ENCODE data around the gene CARD10.

The CARD10 gene

DNA sequence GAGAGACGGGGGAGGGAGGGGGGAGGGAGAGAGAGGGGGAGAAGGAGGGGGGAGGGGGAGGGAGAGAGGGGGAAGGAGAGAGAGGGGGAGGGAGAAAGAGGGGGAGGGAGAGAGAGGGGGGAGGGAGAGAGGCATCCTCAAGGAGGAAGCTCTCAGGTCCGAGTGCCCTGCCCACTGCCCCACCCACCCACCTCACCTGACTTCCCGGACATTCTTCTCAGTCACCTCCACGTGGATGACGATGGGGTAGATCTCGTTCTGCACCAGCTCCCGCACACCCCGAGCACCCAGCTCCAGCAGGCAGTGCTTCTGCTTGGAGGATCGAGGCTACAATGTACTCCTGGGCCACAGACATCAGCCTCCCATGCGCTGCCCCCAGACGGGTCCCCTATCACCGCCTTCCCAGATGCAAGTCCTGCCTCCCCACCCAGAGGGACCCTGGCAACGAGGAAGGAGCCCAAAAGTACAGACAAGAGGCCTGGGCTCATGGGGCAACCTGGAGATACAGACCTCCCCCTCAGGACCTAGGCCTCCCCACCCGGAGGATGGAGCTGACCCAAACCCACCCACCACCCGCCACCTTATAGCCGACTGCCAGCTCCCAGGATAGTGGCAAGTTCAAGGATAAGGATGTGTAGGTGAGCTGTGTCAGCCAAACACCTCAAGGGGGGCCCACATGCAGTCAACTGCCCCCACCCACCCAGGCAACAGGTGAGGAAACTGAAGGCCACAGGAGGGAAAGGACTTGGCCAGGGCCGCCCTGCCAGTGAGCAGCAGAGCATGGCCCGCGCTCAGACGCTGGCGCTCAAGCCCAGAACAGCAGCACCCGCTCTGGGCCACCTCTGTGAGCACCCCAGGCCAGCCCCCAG is 27.4 kb downstream of the CARD10 start:
- Histone ChIP-seq H3K9me3 (ENCODE audit: insufficient read depth, low read depth, low read length) (no peaks in the 10 kb centered on the region), H3F3A (ENCODE audit: low read depth) (no peaks in the 10 kb centered on the region), H4K20me1 (ENCODE audit: insufficient read depth, low read length, poor library complexity, severe bottlenecking) (no peaks in the 10 kb centered on the region), H3K27me3 (ENCODE audit: insufficient read depth, low read length, poor library complexity, severe bottlenecking) (no peaks in the 10 kb centered on the region), H3K9me2 (replicated peaks; ENCODE audit: low read depth, low read length) (no peaks in the 10 kb centered on the region), H3K36me3 (ENCODE audit: insufficient read depth, low read length) (no peaks in the 10 kb centered on the region), H2AFZ (ENCODE audit: low read length) (no peak overlapping the region), H3K79me2 (ENCODE audit: insufficient read depth, low read length) (peaks cover 3% of the 10 kb centered on the region; the same call in 1 of the 2 replicates), H3K9ac (ENCODE audit: low read depth, low read length, poor library complexity, severe bottlenecking) (no peak overlapping the region), H3K4me2 (ENCODE audit: low read depth, low read length, poor library complexity, severe bottlenecking) (no peak overlapping the region), H3K4me1 (ENCODE audit: insufficient read depth, low read length, poor library complexity, severe bottlenecking) (peaks cover 5% of the 10 kb centered on the region), H3K4me3 (ENCODE audit: low read length, poor library complexity, severe bottlenecking) (no peak overlapping the region)
- TF ChIP-seq EZH2phosphoT487 (IDR thresholded peaks at IDR 0.05; ENCODE audit: borderline replicate concordance): no peak
- TF ChIP-seq CTCF (conservative IDR thresholded peaks at IDR 0.05; ENCODE audit: low read length): no peak

DNA sequence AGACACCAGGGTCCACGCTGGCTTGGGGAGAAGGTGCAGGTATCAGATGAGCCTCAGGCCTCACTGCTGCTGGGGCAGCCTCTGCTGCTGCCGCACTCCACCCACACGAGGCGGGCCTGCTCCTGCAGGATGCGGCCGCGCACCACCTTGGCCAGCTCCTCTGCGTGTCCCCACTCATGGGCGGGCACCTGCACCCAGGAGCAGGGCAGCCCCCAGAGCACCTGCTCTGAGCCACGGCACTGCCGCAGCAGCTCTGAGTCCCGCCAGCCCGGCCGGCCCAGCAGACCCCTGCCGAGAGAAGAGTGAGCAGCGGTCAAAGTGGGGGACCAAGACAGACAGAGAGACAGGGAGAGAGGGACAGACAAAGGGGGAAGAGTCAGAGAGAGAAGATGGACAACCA is 28.1 kb downstream of the CARD10 start:
- Histone ChIP-seq H3K36me3 (ENCODE audit: insufficient read depth, low read length) (no peaks in the 10 kb centered on the region), H3K9ac (ENCODE audit: low read depth, low read length, poor library complexity, severe bottlenecking) (no peak overlapping the region), H3K9me3 (ENCODE audit: insufficient read depth, low read depth, low read length) (no peaks in the 10 kb centered on the region), H3K4me3 (ENCODE audit: low read length, poor library complexity, severe bottlenecking) (no peak overlapping the region), H3K9me2 (replicated peaks; ENCODE audit: low read depth, low read length) (no peaks in the 10 kb centered on the region), H3K4me1 (ENCODE audit: insufficient read depth, low read length, poor library complexity, severe bottlenecking) (peaks cover 9% of the 10 kb centered on the region), H2AFZ (ENCODE audit: low read length) (no peak overlapping the region), H3K79me2 (ENCODE audit: insufficient read depth, low read length) (peaks cover 5% of the 10 kb centered on the region; the same call in 1 of the 2 replicates), H3K27me3 (ENCODE audit: insufficient read depth, low read length, poor library complexity, severe bottlenecking) (no peaks in the 10 kb centered on the region), H4K20me1 (ENCODE audit: insufficient read depth, low read length, poor library complexity, severe bottlenecking) (no peaks in the 10 kb centered on the region), H3F3A (ENCODE audit: low read depth) (no peaks in the 10 kb centered on the region), H3K4me2 (ENCODE audit: low read depth, low read length, poor library complexity, severe bottlenecking) (no peak overlapping the region)
- TF ChIP-seq EZH2phosphoT487 (IDR thresholded peaks at IDR 0.05; ENCODE audit: borderline replicate concordance) (no peak), CTCF (conservative IDR thresholded peaks at IDR 0.05; ENCODE audit: low read length) (no peak)

- Histone ChIP-seq H3K9me3 (ENCODE audit: insufficient read depth, low read depth, low read length) (no peaks in the 10 kb centered on the region), H3K4me2 (ENCODE audit: low read depth, low read length, poor library complexity, severe bottlenecking) (no peak overlapping the region), H4K20me1 (ENCODE audit: insufficient read depth, low read length, poor library complexity, severe bottlenecking) (no peaks in the 10 kb centered on the region), H3F3A (ENCODE audit: low read depth) (no peaks in the 10 kb centered on the region), H3K9me2 (replicated peaks; ENCODE audit: low read depth, low read length) (no peaks in the 10 kb centered on the region), H3K9ac (ENCODE audit: low read depth, low read length, poor library complexity, severe bottlenecking) (no peak overlapping the region), H3K4me1 (ENCODE audit: insufficient read depth, low read length, poor library complexity, severe bottlenecking) (peaks cover 12% of the 10 kb centered on the region), H3K4me3 (ENCODE audit: low read length, poor library complexity, severe bottlenecking) (no peak overlapping the region), H2AFZ (ENCODE audit: low read length) (no peak overlapping the region), H3K79me2 (ENCODE audit: insufficient read depth, low read length) (peaks cover 16% of the 10 kb centered on the region), H3K27me3 (ENCODE audit: insufficient read depth, low read length, poor library complexity, severe bottlenecking) (no peaks in the 10 kb centered on the region), H3K36me3 (ENCODE audit: insufficient read depth, low read length) (no peaks in the 10 kb centered on the region)
- TF ChIP-seq EZH2phosphoT487 (IDR thresholded peaks at IDR 0.05; ENCODE audit: borderline replicate concordance) (no peak), CTCF (conservative IDR thresholded peaks at IDR 0.05; ENCODE audit: low read length) (no peak)
These were observed 29.2 kb downstream of the CARD10 start for GRCh38 chr22:37489983-37490382.

Measured in Loucy (cell line).